ENCODE data around the gene ARHGAP15.
"Not testable (repeated sequence)": the region's sequence is repeated elsewhere in the genome, so short reads cannot be mapped to it uniquely, and the experiment has no call there.

The ARHGAP15 gene

GRCh38 chr2:143499061-143499460 lies 369.8 kb downstream of the ARHGAP15 start:
- no peak for DNase-seq

- no peak for DNase-seq
Measured at GRCh38 chr2:143501106-143501676, 372.0 kb downstream of the ARHGAP15 start.

- no peak for DNase-seq
Measured at GRCh38 chr2:143503280-143503679, 374.1 kb downstream of the ARHGAP15 start.

GRCh38 chr2:143504397-143504796 lies 375.2 kb downstream of the ARHGAP15 start:
- DNase-seq = no peak

- no peak for DNase-seq
Measured at GRCh38 chr2:143505542-143505941, 376.3 kb downstream of the ARHGAP15 start.

- DNase-seq = peak; percentile 38 to 67
Measured at GRCh38 chr2:143513081-143513480, 383.9 kb downstream of the ARHGAP15 start.

GRCh38 chr2:143514413-143514812 lies 385.2 kb downstream of the ARHGAP15 start:
- no peak for DNase-seq

- DNase-seq = no peak
Measured at GRCh38 chr2:143515318-143515717, 386.1 kb downstream of the ARHGAP15 start.

- no peak for DNase-seq
Measured at GRCh38 chr2:143519521-143519920, 390.3 kb downstream of the ARHGAP15 start.

GRCh38 chr2:143521396-143521795 lies 392.2 kb downstream of the ARHGAP15 start:
- DNase-seq = no peak

GRCh38 chr2:143522699-143523098 lies 393.5 kb downstream of the ARHGAP15 start:
- DNase-seq = no peak

- DNase-seq = no peak
Measured at GRCh38 chr2:143524119-143524553, 394.9 kb downstream of the ARHGAP15 start.

- DNase-seq = no peak
Measured at GRCh38 chr2:143524559-143525401, 395.6 kb downstream of the ARHGAP15 start.

- DNase-seq = no peak
Measured at GRCh38 chr2:143525402-143525860, 396.2 kb downstream of the ARHGAP15 start.

- DNase-seq = no peak
Measured at GRCh38 chr2:143526498-143526897, 397.3 kb downstream of the ARHGAP15 start.

GRCh38 chr2:143528021-143528420 lies 398.8 kb downstream of the ARHGAP15 start:
- DNase-seq = no peak

GRCh38 chr2:143529118-143529720 lies 400.0 kb downstream of the ARHGAP15 start:
- peak in 1 of 2 experiments; percentile 8 for DNase-seq

- no peak for DNase-seq
Measured at GRCh38 chr2:143530758-143531157, 401.5 kb downstream of the ARHGAP15 start.

- DNase-seq = no peak
Measured at GRCh38 chr2:143532061-143532460, 402.8 kb downstream of the ARHGAP15 start.

- peak; percentile 78 to 94 for DNase-seq
Measured at GRCh38 chr2:143533846-143534245, 404.6 kb downstream of the ARHGAP15 start.

GRCh38 chr2:143535802-143536201 lies 406.6 kb downstream of the ARHGAP15 start:
- no peak for DNase-seq

- not testable (repeated sequence) for DNase-seq
Measured at GRCh38 chr2:143541899-143542298, 412.7 kb downstream of the ARHGAP15 start.

- no peak for DNase-seq
Measured at GRCh38 chr2:143545059-143545948, 416.1 kb downstream of the ARHGAP15 start.
